CD14-positive monocyte (primary cell): Measurements from ENCODE around the gene TMA7B. TPM values are rescaled to one million over a fixed set of nuclear protein-coding genes. Genes with fewer than 3 reads are reported as not detected.
A peak's percentile ranks its signal among the peaks of the same experiment; 100 is the strongest.

ENCODE experiments used
- DNase-seq, 3 donors: peaks; one replicate each; pipeline ENCODE4 v3.0.0-alpha.2; 2011 to 2022
- H2AFZ ChIP-seq: 2 replicates; pipeline ENCODE4 v1.6.0; 2012; ENCODE audit warnings: mild to moderate bottlenecking, low read depth, low read length, inconsistent platforms; ENCODE audit not compliant: insufficient read depth, poor library complexity, severe bottlenecking
- H3K27ac ChIP-seq, 2 donors: 1 replicate in 1 of 2; 2 replicates in 1 of 2; pipeline ENCODE4 v1.5.1; 2012 to 2013; ENCODE audit warnings: low read length in 2 of 2, control low read depth in 1 of 2, inconsistent platforms in 1 of 2, low read depth in 1 of 2, mild to moderate bottlenecking in 1 of 2
- H3K27me3 ChIP-seq, 2 donors: one replicate each; pipeline versions ENCODE4 v1.6.0 to v1.6.1; 2011 to 2013; ENCODE audit warnings: low read length in 2 of 2; ENCODE audit not compliant: control insufficient read depth in 2 of 2, insufficient read depth in 2 of 2
- H3K36me3 ChIP-seq, 2 donors: replicated peaks in 1 of 2; 1 replicate in 1 of 2; 2 replicates in 1 of 2; pipeline versions ENCODE4 v1.5.1 to v1.6.1; 2012 to 2013; ENCODE audit warnings: low read length in 2 of 2, control low read depth in 1 of 2, inconsistent platforms in 1 of 2, mild to moderate bottlenecking in 1 of 2; ENCODE audit not compliant: insufficient read depth in 2 of 2, control insufficient read depth in 1 of 2
- H3K4me1 ChIP-seq, 2 donors: 1 replicate in 1 of 2; 2 replicates in 1 of 2; pipeline versions ENCODE4 v1.5.1 to v1.6.1; 2012 to 2013; ENCODE audit warnings: low read length in 2 of 2, control low read depth in 1 of 2, inconsistent platforms in 1 of 2, mild to moderate bottlenecking in 1 of 2, moderate library complexity in 1 of 2; ENCODE audit not compliant: insufficient read depth in 2 of 2, control insufficient read depth in 1 of 2
- H3K4me2 ChIP-seq: replicated peaks from 2 replicates; pipeline ENCODE3; 2012; ENCODE audit warnings: low read length, moderate library complexity, mild to moderate bottlenecking; ENCODE audit not compliant: poor library complexity, severe bottlenecking; ENCODE audit errors: extremely low read depth
- H3K4me3 ChIP-seq, 3 experiments: fragments of 200-600 bp in 1 of 3; sonication (generic) in 1 of 3; replicated peaks in 1 of 3; 1 replicate in 2 of 3; 2 replicates in 1 of 3; pipeline ENCODE4 v1.5.1; 2011 to 2013; ENCODE audit warnings: low read length in 3 of 3, mild to moderate bottlenecking in 3 of 3, control low read depth in 2 of 3, low read depth in 2 of 3, inconsistent platforms in 1 of 3, moderate library complexity in 1 of 3
- H3K79me2 ChIP-seq: 2 replicates; pipeline ENCODE4 v1.6.0; 2012; ENCODE audit warnings: mild to moderate bottlenecking, control low read depth, inconsistent platforms, low read length, moderate library complexity; ENCODE audit not compliant: insufficient read depth
- H3K9ac ChIP-seq: 2 replicates; pipeline ENCODE4 v1.6.0; 2017; ENCODE audit warnings: low read length, mild to moderate bottlenecking; ENCODE audit not compliant: insufficient read depth, poor library complexity, severe bottlenecking
- H3K9me3 ChIP-seq, 2 donors: replicated peaks in 1 of 2; 1 replicate in 1 of 2; 2 replicates in 1 of 2; pipeline versions ENCODE4 v1.5.1 to v1.6.1; 2012 to 2013; ENCODE audit warnings: low read length in 2 of 2, control low read depth in 1 of 2; ENCODE audit not compliant: control insufficient read depth in 1 of 2, insufficient read depth in 1 of 2
- H4K20me1 ChIP-seq: 2 replicates; pipeline ENCODE4 v1.6.0; 2012; ENCODE audit warnings: mild to moderate bottlenecking, low read length, control low read depth, moderate library complexity; ENCODE audit not compliant: insufficient read depth
- H3K27ac Mint-ChIP-seq, 7 donors: one replicate each; pipeline ENCODE4 v1.8.0; 2020; ENCODE audit warnings: mild to moderate bottlenecking in 7 of 7, mixed read lengths in 7 of 7, moderate library complexity in 6 of 7, inconsistent platforms in 2 of 7
- H3K27me3 Mint-ChIP-seq, 3 donors: one replicate each; pipeline ENCODE4 v1.8.0; 2021 to 2022; ENCODE audit warnings: low read depth in 3 of 3, mild to moderate bottlenecking in 3 of 3, mixed read lengths in 3 of 3, moderate library complexity in 3 of 3, inconsistent platforms in 1 of 3
- H3K36me3 Mint-ChIP-seq, 2 donors: one replicate each; pipeline ENCODE4 v1.8.0; 2020; ENCODE audit warnings: mixed read lengths in 2 of 2, inconsistent platforms in 1 of 2, mild to moderate bottlenecking in 1 of 2
- H3K4me1 Mint-ChIP-seq: one replicate; pipeline ENCODE4 v1.8.0; 2020; ENCODE audit warnings: mild to moderate bottlenecking, mixed read lengths
- H3K4me3 Mint-ChIP-seq, 2 donors: one replicate each; pipeline ENCODE4 v1.8.0; 2020; ENCODE audit warnings: mild to moderate bottlenecking in 2 of 2, mixed read lengths in 2 of 2, moderate library complexity in 1 of 2
- H3K9me3 Mint-ChIP-seq, 7 donors: one replicate each; pipeline ENCODE4 v1.8.0; 2020 to 2022; ENCODE audit warnings: mixed read lengths in 7 of 7, mild to moderate bottlenecking in 6 of 7, moderate library complexity in 6 of 7, inconsistent platforms in 2 of 7
- WGBS: methylation state at CpG from one replicate; pipeline ENCODE4 v1.1.5; 2013; ENCODE audit warnings: missing lambda C conversion rate; ENCODE audit not compliant: insufficient coverage; 5-methylcytosine and 5-hydroxymethylcytosine counted together
- intact Hi-C, 2 donors: fragments of 100-400 bp; cut with micrococcal nuclease; formaldehyde crosslinking; loops; one replicate each; pipeline versions ENCODE4 v1.15.0 to v1.15.1; 2023
- polyA plus RNA-seq, 3 donors: library from polyadenylated mRNA; depleted of rRNA in 1 of 3; unstranded in 2 of 3; stranded (reverse) in 1 of 3; fragments of 300-500 nt in 2 of 3; fragments of >200 nt in 1 of 3; fragmentation: Illumina TruSeq in 2 of 3; gene quantifications; 1 replicate in 2 of 3; 2 replicates in 1 of 3; pipeline ENCODE4 v1.2.3, GENCODE V29; 2012 to 2021
- TF ChIP-seq, protein P1 (sequence below): fragments of 200-600 bp; IDR thresholded peaks from one replicate; pipeline ENCODE4 v1.8.0; 2022; ENCODE audit warnings: antibody characterized with exemption, mild to moderate bottlenecking

TMA7B gene
- polyA plus RNA-seq, 3 donors, result 0.13 TPM; not detected in 2

DNA sequence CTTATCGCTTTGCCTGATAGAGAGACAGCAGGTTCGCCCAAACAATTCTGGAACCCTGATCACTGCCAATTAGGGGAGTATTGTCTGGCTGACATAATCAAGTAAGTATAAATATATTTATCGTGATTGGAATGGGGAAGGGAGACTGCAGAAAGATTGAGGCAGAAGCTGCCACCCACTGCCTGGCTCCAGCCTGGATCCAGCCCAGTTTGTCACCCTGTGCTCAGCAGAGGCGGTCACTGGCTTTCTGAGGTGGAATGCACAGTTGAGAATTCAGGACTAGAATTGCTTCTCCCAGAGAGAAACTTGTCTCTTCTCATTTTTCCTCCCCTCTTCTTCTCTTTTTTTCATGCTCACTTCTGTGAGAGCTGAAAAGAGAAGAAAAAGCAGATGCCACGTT, 33.4 kb upstream of the TMA7B start:
- no peaks in the 10 kb centered on the region for H3K36me3 Mint-ChIP-seq
- H3K27ac ChIP-seq, result no peak overlapping the region
- intact Hi-C loops, result no loop called here
- H3K36me3 ChIP-seq, result no peaks in the 10 kb centered on the region
- H3K4me1 Mint-ChIP-seq, result peaks cover 27% of the 10 kb centered on the region
- no peaks in the 10 kb centered on the region for H3K9me3 ChIP-seq
- no peak overlapping the region for H2AFZ ChIP-seq
- TF ChIP-seq, protein P1, sequence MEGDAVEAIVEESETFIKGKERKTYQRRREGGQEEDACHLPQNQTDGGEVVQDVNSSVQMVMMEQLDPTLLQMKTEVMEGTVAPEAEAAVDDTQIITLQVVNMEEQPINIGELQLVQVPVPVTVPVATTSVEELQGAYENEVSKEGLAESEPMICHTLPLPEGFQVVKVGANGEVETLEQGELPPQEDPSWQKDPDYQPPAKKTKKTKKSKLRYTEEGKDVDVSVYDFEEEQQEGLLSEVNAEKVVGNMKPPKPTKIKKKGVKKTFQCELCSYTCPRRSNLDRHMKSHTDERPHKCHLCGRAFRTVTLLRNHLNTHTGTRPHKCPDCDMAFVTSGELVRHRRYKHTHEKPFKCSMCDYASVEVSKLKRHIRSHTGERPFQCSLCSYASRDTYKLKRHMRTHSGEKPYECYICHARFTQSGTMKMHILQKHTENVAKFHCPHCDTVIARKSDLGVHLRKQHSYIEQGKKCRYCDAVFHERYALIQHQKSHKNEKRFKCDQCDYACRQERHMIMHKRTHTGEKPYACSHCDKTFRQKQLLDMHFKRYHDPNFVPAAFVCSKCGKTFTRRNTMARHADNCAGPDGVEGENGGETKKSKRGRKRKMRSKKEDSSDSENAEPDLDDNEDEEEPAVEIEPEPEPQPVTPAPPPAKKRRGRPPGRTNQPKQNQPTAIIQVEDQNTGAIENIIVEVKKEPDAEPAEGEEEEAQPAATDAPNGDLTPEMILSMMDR, result no peak
- no peaks in the 10 kb centered on the region for H3K27me3 ChIP-seq
- no peaks in the 10 kb centered on the region for H3K79me2 ChIP-seq
- WGBS, result 38% methylated on average over 1 of the region's 5 CpGs
- H3K4me3 ChIP-seq, result no peak overlapping the region
- no peak overlapping the region for H3K27ac Mint-ChIP-seq
- no peak overlapping the region for H3K4me3 Mint-ChIP-seq
- no peak overlapping the region for H3K4me2 ChIP-seq
- H4K20me1 ChIP-seq, result no peaks in the 10 kb centered on the region
- H3K27me3 Mint-ChIP-seq, result peaks cover 0 to 5% (median 0%) of the 10 kb centered on the region in 3 donors
- no peak overlapping the region for H3K9ac ChIP-seq
- H3K4me1 ChIP-seq, result peaks cover 30 to 42% of the 10 kb centered on the region in 2 donors
- no peak for DNase-seq
- H3K9me3 Mint-ChIP-seq, result no peaks in the 10 kb centered on the region

DNA sequence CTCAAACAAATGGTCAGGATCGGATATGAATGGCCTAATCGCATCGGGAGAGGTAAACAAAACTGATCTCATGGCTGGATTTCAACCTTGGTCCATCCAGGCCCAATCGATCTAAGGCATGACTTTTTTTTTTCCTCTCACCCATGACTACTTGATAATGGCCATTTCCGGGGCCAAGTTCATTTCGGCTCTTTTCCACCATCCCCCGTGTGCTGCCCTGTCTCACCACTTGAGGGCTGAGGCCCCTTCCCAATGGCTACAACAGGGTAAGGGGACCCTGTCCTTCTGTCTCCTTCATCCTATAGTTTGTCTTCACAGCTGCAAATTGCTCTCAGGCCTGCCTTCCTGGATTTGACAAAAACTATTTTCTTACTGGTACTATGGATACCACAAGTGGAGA, 32.7 kb upstream of the TMA7B start:
- Histone ChIP-seq H3K4me3 (no peak overlapping the region), H3K9ac (no peak overlapping the region), H3K9me3 (no peaks in the 10 kb centered on the region), H3K27ac (no peak overlapping the region), H3K79me2 (no peaks in the 10 kb centered on the region), H3K4me1 (peaks cover 30 to 42% of the 10 kb centered on the region in 2 donors), H3K4me2 (no peak overlapping the region), H3K27me3 (no peaks in the 10 kb centered on the region), H3K36me3 (no peaks in the 10 kb centered on the region), H4K20me1 (no peaks in the 10 kb centered on the region), H2AFZ (no peak overlapping the region)
- Mint-ChIP-seq H3K27ac (no peak overlapping the region), H3K4me3 (peak overlapping the region in 1 of 2 donors; percentile 5), H3K36me3 (no peaks in the 10 kb centered on the region), H3K27me3 (peaks cover 0 to 4% (median 0%) of the 10 kb centered on the region in 3 donors), H3K4me1 (peaks cover 25% of the 10 kb centered on the region), H3K9me3 (no peaks in the 10 kb centered on the region)
- WGBS, result 97% methylated on average over 7 of the region's 7 CpGs
- DNase-seq, result no peak
- intact Hi-C loops, result no loop called here
- TF ChIP-seq, protein P1, result no peak
